Ramos (cell line): ENCODE data around the gene CCDC81.
"Not testable (repeated sequence)": the region's sequence is repeated elsewhere in the genome, so short reads cannot be mapped to it uniquely, and the experiment has no call there.

Experiments used
- in situ Hi-C: fragments of 300-500 bp; cut with MboI; formaldehyde crosslinking; loops from one replicate; pipeline ENCODE4 v1.14.3; 2022; ENCODE audit warnings: low sequenced_read_pairs; ENCODE audit not compliant: unreplicated experiment

The CCDC81 gene

DNA sequence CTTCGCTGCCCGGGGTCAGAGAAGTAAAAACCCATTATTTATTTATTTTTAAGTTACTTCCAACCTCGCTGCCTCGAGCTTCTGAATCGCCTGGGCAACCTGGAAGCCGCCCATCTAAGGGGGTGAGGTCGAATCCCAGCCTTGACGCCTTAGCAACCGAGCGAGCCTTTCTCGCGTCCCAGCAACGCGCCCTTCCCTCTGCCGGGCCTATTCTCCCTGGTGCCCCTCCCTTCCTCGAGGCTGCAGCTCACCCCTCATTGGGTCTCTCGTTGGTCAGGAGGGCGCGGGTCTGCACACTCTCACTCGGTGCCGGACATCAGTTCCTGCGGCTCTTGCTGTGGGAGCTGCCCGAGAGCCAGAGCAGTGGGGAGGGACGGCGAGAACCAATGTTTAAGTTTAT lies at the start of gene CCDC81:
TSS of gene CCDC81 (plus strand) at position 302 of the 400 bp plus-strand sequence. CDS start 277 bp downstream, outside the sequence.
- in situ Hi-C loops = no loop called here

DNA sequence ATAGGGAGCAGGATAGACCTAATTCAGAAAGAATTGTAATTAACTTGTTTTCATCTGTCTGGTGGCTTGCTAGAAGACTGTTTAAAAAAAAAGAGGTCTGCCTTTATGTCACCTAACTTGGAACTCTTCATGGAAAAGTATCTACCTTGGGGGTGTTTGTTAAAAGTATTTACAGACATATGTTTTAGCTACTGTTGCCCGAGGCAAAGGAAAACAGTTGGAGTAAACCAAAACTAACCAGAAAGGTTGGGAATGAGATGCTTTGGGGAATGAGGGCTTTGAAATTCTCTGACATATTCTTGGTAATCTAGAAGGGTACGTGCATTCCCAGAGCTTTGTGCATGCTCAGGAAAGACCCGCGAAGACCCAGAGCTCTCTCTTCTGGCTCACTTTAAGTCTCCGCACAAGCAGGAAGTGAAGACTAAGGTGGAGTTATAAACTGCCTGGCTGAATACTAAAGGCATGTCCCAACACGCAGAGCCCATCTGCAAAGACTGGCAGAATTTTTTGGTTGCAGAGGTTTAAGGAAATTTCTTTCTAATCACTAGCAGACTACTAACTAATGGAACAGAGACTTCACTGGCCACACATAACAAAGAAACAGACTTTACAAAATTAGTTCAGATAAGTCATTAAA lies 39.4 kb upstream of the CCDC81 start:
- in situ Hi-C loops = no loop called here

DNA sequence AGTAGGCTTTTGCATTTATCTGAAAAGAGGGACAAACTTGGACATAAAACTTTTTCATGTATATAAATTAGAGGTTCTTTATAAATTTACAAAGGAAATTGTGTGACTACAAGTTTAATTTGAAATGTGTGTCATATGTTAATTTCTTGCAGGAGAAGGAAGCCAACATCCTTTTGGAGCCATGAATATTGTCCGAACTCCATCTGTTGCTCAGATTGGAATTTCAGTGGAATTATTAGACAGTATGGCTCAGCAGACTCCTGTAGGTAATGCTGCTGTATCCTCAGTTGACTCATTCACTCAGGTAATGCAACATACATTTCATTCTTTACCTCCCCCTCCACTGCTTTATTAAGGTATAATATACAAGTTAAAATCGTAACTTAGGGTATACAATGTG lies 37.5 kb upstream of the CCDC81 start:
- in situ Hi-C loops = no loop called here

DNA sequence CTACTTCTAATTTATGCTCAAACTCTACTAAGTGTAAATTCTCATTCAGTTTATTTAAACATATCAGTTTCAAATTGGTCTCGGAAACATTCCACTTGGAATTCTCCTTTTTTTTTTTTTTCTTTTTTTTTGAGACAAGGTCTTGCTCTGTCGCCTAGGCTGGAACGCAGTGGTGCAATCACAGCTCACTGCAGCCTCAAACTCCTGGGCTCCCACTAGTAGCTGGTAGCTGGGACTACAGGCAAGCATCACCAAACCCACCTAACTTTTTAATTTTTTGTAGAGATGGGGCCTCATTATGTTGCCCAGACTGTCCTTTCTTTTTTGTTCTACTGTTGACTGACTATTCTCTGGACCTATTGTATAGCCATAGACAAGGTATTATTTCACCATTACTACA lies 33.3 kb upstream of the CCDC81 start:
- in situ Hi-C loops = no loop called here

DNA sequence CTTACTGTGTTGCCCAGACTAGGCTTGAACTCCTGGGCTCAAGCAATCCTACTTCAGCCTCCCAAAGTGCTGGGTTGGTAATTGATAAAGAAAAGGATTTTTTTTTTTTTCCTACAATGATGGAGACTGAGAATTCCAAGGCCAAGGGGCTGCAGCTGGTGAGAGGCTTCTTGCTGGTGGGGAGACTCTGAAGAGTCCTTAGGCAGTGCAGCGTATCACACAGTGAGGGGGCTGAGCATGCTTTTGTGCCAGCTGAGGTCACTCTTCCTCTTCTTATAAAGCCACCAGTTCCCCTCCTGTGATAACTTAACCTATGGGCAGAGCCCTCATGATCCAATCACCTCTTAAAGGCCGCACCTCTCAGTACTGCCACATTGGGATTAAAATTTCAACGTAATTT lies 28.2 kb upstream of the CCDC81 start:
- in situ Hi-C loops = no loop called here

DNA sequence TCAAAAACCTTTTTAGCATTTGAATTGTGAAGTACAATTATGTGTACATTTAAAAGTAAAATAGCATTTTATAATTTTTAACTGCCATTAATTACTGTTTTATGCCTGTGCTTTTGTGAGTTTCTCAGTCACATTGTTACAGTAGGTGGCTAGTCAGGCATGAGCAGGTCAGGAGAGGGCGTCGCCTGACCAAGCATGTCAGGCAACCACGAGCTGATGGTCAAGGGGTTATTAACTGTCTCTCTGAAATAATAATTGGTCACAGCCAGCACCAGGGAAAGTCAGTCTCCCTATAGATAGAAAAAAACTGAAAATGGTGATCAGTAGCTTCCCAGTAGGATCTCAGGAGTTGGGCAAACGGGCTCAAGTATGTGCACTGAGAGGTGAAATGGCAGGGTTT lies 19.4 kb upstream of the CCDC81 start:
- in situ Hi-C loops = no loop called here

DNA sequence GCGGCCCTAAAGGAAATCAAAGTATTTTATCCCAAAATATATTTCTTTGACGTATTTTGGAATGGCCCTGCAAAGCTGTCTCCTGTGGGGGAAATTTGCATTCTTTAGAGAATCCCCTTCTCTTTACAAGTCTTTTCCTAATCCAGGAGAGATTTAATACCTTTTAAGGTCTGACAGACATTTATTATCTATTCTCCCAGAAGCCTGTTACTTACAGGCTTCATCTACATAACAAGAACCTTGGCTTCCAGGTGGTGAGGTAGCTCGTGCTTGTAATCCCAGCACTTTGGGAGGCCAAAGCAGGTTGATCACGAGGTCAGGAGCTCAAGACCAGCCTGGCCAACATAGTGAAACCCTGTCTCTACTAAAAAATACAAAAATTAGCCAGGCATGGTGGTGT lies 17.3 kb upstream of the CCDC81 start:
- in situ Hi-C loops = not testable (repeated sequence)

DNA sequence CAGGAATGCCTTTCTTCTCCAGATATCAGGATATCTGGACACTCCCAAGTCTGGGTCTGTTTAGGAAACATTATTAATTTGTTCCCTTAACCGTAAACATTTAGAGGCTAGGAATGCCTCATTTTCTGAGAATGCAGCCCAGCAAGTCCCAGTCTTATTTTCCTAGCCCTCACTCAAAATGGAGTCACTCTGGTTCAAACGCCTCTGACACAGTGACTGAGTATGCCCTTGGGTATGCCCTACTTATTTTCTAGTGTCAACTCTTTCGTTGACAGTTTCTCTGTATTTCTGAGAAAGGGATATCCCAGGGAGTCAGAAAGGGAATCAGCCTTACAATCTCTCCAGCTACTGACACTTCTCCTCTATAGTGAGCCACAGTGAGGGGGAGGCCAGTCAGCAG lies 16.0 kb upstream of the CCDC81 start:
- in situ Hi-C loops = no loop called here

DNA sequence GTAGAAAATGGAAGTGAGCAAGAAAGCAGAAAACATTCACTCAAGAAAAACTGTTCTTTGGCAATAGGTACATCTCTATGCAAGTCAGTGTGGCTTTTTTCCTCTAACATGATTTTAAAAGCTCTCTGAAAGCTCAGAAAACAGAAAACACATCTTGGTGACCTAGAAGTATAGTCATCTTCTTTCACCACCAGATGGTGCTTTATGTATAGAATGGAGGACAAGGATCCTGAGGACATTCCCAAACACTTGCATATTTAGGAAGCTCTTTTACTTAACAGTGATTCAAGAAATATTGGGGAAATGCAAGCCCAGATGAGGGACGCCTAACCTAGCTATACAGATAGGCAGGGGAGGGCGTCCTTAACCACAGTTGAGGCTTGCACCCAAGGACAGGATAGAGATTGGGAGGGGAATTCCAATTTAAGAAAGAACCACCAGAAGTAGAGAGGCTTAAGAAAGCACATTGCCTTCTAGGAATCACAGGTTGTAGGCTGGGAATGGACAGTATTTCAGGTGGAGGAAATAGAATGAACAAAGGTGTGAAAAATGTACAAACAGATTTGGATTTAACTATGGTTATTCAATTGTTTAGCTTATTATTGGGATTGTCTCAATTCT lies 13.8 kb upstream of the CCDC81 start:
- in situ Hi-C loops = no loop called here

DNA sequence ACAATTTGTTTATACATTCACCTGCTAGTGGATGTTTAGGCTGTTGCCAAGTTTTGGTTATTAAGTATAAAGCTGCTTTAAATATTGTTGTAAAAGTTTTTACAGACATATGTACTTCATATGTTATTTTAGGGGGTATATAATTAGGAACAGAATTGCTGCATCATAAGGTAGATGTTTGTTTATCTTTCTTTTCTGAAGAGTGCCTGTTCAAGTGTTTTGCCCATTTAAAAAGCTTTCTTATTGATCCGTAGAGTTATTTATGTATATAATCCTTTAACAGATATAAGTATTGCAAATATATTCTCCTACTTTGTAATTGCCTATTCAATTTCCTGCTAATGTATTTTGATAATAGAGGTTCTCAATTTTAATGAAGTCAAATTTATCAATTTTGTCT lies 11.3 kb upstream of the CCDC81 start:
- in situ Hi-C loops = no loop called here

DNA sequence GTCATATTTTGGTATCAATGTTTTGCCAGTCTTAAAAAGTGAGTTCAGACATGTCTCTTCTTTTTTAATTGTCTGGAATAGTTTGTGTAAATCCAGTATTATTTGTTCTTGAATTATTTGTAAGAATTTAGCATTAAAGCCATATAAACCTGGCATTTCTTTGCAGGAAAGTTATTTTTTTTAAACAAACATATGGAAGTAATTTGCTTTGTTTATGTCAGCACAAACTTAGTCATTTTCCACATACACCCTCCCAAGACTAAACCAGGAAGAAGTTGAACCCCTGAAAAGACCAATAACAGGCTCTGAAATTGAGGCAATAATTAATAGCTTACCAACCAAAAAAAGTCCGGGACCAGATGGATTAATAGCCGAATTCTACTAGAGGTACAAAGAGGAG lies 9.1 kb upstream of the CCDC81 start:
- in situ Hi-C loops = no loop called here

DNA sequence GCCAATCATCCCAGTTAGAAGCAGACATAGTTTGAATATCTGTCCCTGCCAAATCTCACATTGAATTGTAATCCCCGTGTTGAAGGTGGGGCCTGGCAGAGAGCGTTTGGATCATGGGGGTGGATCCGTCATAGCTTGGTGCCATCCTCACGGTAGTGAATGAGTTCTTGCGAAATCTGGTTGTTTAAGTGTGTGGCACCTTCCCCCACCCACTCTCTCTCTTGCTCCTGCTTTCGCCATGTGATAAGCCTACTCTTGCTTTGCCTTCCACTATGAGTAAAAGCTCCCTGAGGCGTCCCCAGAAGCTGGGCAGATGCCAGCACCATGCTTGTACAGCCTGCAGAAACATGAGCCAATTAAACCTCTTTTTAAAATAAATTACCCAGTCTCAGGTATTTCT lies 5.0 kb upstream of the CCDC81 start:
- in situ Hi-C loops = no loop called here

DNA sequence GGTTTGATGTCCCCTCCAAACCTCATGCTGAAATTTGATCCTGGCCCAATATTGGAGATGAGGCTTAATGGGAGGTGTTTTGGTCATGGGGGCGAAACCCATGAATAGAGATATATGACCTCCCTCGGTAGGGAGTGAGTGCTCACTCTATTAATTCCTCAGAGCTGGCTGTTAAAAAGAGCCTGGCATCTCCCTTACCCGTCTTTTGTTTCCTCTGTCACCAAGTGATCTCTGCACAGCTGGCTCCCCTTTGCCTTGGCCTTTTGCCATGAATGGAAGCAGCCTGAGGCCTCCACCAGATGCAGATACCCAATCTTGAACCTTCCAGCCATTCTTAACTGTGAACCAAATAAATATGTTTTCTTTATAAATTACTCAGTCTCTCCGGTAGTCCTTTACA lies 4.5 kb upstream of the CCDC81 start:
- in situ Hi-C loops = no loop called here

DNA sequence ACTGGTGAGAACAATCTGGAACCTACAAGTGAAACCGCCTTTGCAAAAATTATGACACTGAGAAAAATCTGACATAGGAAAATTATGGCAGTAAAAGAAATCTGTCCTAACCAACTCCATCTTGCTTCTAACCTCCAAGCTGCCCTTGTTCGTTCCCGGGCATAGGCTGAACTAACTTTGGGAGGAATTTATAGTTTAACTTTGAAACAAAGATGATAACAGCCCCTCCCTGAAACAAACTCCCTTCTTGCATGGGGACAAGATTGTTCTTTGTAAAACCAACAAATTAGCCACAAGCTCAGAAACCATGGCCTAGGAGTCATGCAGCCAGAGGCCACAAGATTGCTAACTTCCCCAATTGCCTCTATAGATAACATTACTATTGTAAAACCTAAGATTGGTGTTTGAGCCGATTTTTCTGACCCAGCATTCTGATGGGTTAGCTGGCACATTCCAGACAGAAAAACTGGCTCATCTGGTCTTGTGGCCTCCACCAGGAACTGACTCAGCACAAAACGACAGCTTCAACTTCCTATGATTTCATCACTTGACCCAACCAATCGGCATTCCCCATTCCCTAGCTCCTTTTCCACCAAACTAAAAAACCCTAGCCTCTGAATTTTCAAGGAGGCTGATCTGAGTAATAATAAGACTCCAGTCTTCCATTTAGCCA lies 3.6 kb upstream of the CCDC81 start:
- in situ Hi-C loops = no loop called here

DNA sequence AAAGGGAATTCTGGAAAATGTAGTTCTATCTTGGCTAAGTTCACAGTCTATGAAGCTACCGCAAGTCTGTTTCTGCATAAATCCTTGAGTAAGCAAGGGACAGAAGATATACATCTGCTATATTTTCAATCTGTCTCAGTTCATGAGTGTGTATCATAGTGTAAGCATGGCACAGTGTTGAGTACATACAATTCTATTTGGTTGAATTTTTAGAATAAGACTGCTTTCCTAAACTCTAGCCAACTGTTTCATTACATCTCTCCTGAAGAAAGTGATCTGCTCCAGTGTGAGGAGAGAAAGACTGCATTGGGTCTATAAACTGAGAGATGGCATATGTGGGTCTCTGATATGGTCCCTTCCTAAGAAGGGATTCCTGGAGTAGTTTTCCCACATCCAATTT lies 2.6 kb upstream of the CCDC81 start:
- in situ Hi-C loops = no loop called here

DNA sequence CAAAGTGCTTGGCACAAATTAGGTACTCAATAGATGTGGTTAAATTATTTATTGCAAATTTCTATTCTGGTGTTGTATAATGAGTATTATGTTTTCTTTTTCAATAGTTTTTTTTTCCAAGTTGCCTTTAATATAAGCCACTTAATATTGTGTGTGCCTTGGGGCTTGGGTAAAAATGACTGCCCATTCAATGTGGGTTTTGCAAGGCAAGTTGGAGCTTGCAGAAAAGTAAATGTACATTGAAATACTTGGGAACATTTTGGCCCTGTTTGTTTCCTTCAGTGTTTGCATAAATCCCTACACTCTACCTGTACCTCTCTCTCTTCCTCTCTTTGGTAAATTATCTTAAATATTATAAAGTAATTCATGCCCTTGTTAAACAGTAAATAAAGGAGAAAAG lies 2.1 kb upstream of the CCDC81 start:
- in situ Hi-C loops = no loop called here

DNA sequence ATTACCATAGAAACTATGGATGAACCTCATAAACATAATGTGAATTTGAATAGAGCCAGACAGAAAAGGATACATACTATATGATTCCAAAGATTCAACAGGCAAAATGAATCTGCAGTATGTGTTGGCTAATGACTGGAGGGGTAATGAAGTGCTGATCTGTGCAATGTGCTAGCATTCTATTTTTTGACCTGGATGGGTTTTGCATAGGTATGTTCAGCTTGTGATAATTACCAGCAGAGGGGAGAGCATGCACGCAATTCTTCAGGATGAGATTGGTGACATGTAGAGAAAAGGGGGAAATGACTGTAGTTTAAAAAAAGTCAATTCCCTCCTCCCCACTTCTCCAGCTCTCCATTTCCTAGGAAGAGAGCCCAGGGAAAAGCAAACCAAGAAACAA lies 618 bp upstream of the CCDC81 start:
- in situ Hi-C loops = no loop called here

DNA sequence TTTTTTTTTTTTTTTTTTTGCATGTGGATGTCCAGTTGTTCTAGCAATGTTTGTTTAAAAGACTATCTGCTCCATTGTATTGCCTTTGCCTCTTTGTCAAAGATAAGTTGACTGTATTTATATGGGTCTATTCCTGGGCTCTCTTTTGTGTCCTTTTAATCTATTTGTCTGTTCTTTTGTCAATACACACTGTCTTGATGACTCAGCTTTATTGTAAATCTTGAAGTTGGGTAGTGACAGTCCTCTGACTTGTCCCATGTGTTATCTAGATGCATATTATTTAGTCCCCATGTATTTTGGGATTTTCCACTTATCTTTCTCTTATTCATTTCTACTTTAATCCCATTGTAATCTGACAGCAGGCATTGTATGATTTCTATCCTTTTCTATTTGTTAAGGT lies 3.3 kb downstream of the CCDC81 start:
- in situ Hi-C loops = no loop called here

DNA sequence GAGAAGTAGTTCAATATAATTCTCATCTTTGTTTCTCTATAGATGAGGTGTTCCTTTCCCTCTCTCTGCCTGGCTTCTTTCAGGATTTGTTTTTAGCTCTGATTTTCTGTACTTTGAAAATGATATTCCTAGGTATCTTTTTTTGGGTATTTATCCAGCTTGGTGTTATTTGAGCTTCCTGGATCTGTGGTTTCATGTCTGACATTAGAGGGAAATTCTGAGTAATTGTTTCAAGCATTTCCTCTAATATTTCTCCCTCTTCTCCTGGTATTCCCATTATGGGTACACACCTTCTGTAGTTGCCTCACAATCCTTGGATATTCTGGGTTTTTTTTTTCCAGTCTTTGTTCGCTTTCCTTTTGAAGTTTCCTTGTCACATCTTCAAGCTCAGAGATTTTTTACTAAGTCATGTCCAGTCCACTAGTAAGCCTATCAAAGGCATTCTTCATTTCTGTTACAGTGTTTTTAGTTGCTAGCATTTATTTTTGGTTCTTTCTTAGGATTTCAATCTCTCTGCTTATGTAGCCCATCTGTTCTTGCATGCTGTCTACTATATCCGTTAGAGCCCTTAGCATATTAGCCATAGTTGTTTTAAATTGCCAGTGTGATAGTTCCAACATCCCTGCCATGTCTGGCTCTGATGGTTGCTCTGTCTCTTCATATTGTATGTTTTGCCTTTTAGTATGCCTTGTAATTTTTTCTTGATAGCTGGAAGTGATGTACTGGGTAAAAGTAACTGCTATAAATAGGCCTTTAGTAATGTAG lies 5.8 kb downstream of the CCDC81 start:
- in situ Hi-C loops = no loop called here

DNA sequence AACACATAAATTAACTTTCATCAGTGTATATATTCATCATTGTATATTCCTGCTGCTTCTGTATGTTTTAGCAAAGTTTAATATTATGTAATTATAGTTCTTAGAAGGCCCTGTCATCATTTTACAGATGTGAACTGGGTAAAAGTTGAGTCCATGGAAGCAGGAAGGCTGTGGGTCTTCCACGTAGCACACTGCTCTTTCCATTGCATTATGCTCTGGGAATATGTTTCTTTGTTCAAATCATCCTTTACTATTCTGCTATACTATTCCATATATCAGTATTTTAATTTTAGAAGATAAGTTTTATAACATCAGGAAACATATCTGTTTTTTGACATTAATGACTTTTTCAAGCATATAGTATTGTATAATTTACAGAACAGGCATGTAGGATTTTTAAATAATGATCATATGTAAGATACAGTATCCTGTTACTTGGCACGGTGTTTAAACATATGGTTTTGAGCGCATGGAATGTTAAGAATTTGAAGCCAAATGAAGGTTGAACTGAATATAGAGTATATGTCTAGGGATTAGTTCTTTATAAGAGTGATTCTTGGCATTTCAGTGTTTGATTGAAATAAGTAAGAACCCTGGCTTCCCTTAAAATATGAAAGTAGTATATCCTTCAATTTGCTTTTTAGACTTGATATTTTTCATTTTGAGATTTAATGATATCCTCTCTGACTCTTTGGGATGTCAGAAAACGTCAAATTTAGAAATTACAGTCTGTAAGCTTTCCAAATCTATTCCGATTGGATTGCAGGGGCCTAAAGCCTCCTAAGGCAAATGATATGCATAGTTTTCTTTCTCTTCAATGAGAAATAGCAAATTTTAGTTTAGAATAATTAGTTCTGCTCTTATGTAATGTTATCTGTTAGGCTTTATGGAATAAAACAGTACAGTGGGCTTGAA lies 8.6 kb downstream of the CCDC81 start:
- in situ Hi-C loops = no loop called here
